ENCODE measurements around the gene LSM2. TPM values are rescaled to one million over a fixed set of nuclear protein-coding genes. Genes with fewer than 3 reads are reported as not detected.
"Not testable (repeated sequence)": the region's sequence is repeated elsewhere in the genome, so short reads cannot be mapped to it uniquely, and the experiment has no call there.

Gene LSM2
- total and polyA plus RNA-seq, 9 of the 15 experiments (the other 6 are each of a cell fraction or from before 2014, with no cell fraction given), result 154 to 407 (median 223) TPM

GRCh38 chr6:31825553-31825952, 18.8 kb upstream of the LSM2 start:
- Histone ChIP-seq H3K79me2 (ENCODE audit: control insufficient read depth, insufficient read depth, low read length) (peaks cover 51% of the 10 kb centered on the region), H2AFZ (ENCODE audit: low read depth, low read length) (peak overlapping the region; percentile 34), H3K9me3 (replicated peaks; ENCODE audit: control insufficient read depth, insufficient read depth, low read depth, low read length) (no peaks in the 10 kb centered on the region), H3K27me3 (ENCODE audit: control insufficient read depth in 2 of 2, insufficient read depth in 2 of 2, low read length in 2 of 2) (no peaks in the 10 kb centered on the region), H3K4me3 (no peak overlapping the region), H3K4me1 (replicated peaks in 1 of 2; ENCODE audit: control insufficient read depth in 2 of 2, insufficient read depth in 2 of 2, low read length in 2 of 2) (peaks cover 38 to 41% of the 10 kb centered on the region in 2 experiments), H3K9me1 (ENCODE audit: control insufficient read depth, insufficient read depth, low read length) (no peaks in the 10 kb centered on the region), H4K20me1 (replicated peaks; ENCODE audit: control insufficient read depth, insufficient read depth, low read length) (peaks cover 5% of the 10 kb centered on the region; the same call in 1 of the 2 replicates), H3K36me3 (ENCODE audit: control insufficient read depth, insufficient read depth, low read length) (peaks cover 6% of the 10 kb centered on the region; the same call in 1 of the 3 replicates), H3K27ac (ENCODE audit: extremely low read depth, low read depth, low read length) (peak overlapping the region; percentile 78), H3K4me2 (ENCODE audit: insufficient read depth, low read length) (no peak overlapping the region), H3K9ac (ENCODE audit: insufficient read depth in 1 of 2, low read depth in 2 of 2, low read length in 2 of 2) (peak overlapping the region in 1 of 2 experiments; percentile 3; a peak in 1 of 4 replicates)
- no peak for TF ChIP-seq MCM7 (IDR thresholded peaks at IDR 0.05)
- TF ChIP-seq CHCHD3 (CRISPR knock-in tag; IDR thresholded peaks at IDR 0.05), result 0 out of 2 replicates have a peak, but pooled peaks have one; percentile 5
- peak; percentile 66 for TF ChIP-seq ZNF384 (IDR thresholded peaks at IDR 0.05; ENCODE audit: low read depth, low read length)
- ATAC-seq (no peak), FAIRE-seq (no peak), DNase-seq (ENCODE audit: extremely low read depth in 1 of 4, low spot score in 3 of 4) (no peak)
- 82% methylated on average over 4 of the region's 4 CpGs for WGBS (ENCODE audit: insufficient coverage, low coverage, missing lambda C conversion rate)
- in situ Hi-C loops (cut with MboI), result no loop called here
- ChIA-PET POLR2A (interaction anchor here (0.6 to 6.4 kb wide), 8 partner anchors 8 to 108 kb away, joined by 3 to 93 read pairs (median 12); partner anchors contain the start of genes CLIC1, HSPA1A, HSPA1L and LSM2), CTCF (ENCODE audit: low intra/inter-chr PET ratio) (interaction anchor here (0.7 kb wide), 1 partner anchor 274 kb away, joined by 4 read pairs; no protein-coding TSS in a partner anchor)
- no TSS peak for BruUV-seq (replicated peaks)
- intact Hi-C loops (cut with micrococcal nuclease), result loop anchor here (10.0 kb wide), 1 partner anchor 349 kb away; the partner anchor contains the start of genes AGPAT1 and RNF5

GRCh38 chr6:31823592-31824196, 16.9 kb upstream of the LSM2 start:
- H3K4me3 ChIP-seq; BruUV-seq (replicated peaks); H3K4me2 ChIP-seq (ENCODE audit: insufficient read depth, low read length); DNase-seq (ENCODE audit: extremely low read depth in 1 of 4, low spot score in 3 of 4); FAIRE-seq; H3K9me3 ChIP-seq (replicated peaks; ENCODE audit: control insufficient read depth, insufficient read depth, low read depth, low read length); H3K9me1 ChIP-seq (ENCODE audit: control insufficient read depth, insufficient read depth, low read length); ATAC-seq; H3K36me3 ChIP-seq (ENCODE audit: control insufficient read depth, insufficient read depth, low read length); in situ Hi-C loops (cut with MboI); H4K20me1 ChIP-seq (replicated peaks; ENCODE audit: control insufficient read depth, insufficient read depth, low read length); CTCF ChIA-PET (ENCODE audit: low intra/inter-chr PET ratio); H2AFZ ChIP-seq (ENCODE audit: low read depth, low read length); H3K27me3 ChIP-seq (ENCODE audit: control insufficient read depth in 2 of 2, insufficient read depth in 2 of 2, low read length in 2 of 2): not testable (repeated sequence)
- peaks cover 55% of the 10 kb centered on the region for H3K79me2 ChIP-seq (ENCODE audit: control insufficient read depth, insufficient read depth, low read length)
- 84% methylated on average over 9 of the region's 9 CpGs for WGBS (ENCODE audit: insufficient coverage, low coverage, missing lambda C conversion rate)
- peaks cover 50 to 53% of the 10 kb centered on the region in 2 experiments for H3K4me1 ChIP-seq (replicated peaks in 1 of 2; ENCODE audit: control insufficient read depth in 2 of 2, insufficient read depth in 2 of 2, low read length in 2 of 2)
- POLR2A ChIA-PET, result interaction anchor here (0.9 to 6.4 kb wide), 9 partner anchors 10 to 163 kb away, joined by 4 to 93 read pairs (median 9); partner anchors contain the start of genes C6orf47, CSNK2B, GPANK1 and HSPA1A
- H3K9ac ChIP-seq (ENCODE audit: insufficient read depth in 1 of 2, low read depth in 2 of 2, low read length in 2 of 2), result peak overlapping the region in 1 of 2 experiments; percentile 97; a peak in 1 of 4 replicates
- intact Hi-C loops (cut with micrococcal nuclease), result loop anchor here (10.0 kb wide), 1 partner anchor 351 kb away; the partner anchor contains the start of genes AGPAT1 and RNF5
- H3K27ac ChIP-seq (ENCODE audit: extremely low read depth, low read depth, low read length), result peak overlapping the region; percentile 99; the same call in 1 of the 3 replicates
- TF ChIP-seq FOXA3 (CRISPR knock-in tag; conservative IDR thresholded peaks at IDR 0.05 in 1 of 2, IDR thresholded peaks at IDR 0.05 in 1 of 2) (0 out of 4 replicates have a peak, but pooled peaks of 1 of the 2 experiments have one; percentile 18), ZNF707 (CRISPR knock-in tag; conservative IDR thresholded peaks at IDR 0.05) (0 out of 2 replicates have a peak, but pooled peaks have one; percentile 50), MAZ (CRISPR knock-in tag; conservative IDR thresholded peaks at IDR 0.05 in 1 of 2, IDR thresholded peaks at IDR 0.05 in 1 of 2) (0 out of 4 replicates have a peak, but pooled peaks of 1 of the 2 experiments have one; percentile 17), CXXC5 (CRISPR knock-in tag; IDR thresholded peaks at IDR 0.05) (peak; percentile 10; the same call in 1 of the 2 replicates), THRB (CRISPR knock-in tag; conservative IDR thresholded peaks at IDR 0.05) (0 out of 2 replicates have a peak, but pooled peaks have one; percentile 28), LARP7 (IDR thresholded peaks at IDR 0.05) (0 out of 2 replicates have a peak, but pooled peaks have one; percentile 17)
- TF ChIP-seq, protein P1, sequence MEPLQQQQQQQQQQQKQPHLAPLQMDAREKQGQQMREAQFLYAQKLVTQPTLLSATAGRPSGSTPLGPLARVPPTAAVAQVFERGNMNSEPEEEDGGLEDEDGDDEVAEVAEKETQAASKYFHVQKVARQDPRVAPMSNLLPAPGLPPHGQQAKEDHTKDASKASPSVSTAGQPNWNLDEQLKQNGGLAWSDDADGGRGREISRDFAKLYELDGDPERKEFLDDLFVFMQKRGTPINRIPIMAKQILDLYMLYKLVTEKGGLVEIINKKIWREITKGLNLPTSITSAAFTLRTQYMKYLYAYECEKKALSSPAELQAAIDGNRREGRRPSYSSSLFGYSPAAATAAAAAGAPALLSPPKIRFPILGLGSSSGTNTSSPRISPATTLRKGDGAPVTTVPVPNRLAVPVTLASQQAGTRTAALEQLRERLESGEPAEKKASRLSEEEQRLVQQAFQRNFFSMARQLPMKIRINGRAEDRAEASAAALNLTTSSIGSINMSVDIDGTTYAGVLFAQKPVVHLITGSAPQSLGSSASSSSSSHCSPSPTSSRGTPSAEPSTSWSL (CRISPR knock-in tag; IDR thresholded peaks at IDR 0.05; ENCODE audit: borderline replicate concordance), result 0 out of 2 replicates have a peak, but pooled peaks have one; percentile 40
